Raji (cell line): Measurements from ENCODE around the gene SLX4.

ENCODE experiments used
- POLR2A ChIP-seq: IDR thresholded peaks from 2 replicates; pipeline ENCODE4 v1.6.1; 2011; ENCODE audit warnings: low read depth, low read length, control low read depth; ENCODE audit not compliant: insufficient read depth

SLX4 gene, protein sequence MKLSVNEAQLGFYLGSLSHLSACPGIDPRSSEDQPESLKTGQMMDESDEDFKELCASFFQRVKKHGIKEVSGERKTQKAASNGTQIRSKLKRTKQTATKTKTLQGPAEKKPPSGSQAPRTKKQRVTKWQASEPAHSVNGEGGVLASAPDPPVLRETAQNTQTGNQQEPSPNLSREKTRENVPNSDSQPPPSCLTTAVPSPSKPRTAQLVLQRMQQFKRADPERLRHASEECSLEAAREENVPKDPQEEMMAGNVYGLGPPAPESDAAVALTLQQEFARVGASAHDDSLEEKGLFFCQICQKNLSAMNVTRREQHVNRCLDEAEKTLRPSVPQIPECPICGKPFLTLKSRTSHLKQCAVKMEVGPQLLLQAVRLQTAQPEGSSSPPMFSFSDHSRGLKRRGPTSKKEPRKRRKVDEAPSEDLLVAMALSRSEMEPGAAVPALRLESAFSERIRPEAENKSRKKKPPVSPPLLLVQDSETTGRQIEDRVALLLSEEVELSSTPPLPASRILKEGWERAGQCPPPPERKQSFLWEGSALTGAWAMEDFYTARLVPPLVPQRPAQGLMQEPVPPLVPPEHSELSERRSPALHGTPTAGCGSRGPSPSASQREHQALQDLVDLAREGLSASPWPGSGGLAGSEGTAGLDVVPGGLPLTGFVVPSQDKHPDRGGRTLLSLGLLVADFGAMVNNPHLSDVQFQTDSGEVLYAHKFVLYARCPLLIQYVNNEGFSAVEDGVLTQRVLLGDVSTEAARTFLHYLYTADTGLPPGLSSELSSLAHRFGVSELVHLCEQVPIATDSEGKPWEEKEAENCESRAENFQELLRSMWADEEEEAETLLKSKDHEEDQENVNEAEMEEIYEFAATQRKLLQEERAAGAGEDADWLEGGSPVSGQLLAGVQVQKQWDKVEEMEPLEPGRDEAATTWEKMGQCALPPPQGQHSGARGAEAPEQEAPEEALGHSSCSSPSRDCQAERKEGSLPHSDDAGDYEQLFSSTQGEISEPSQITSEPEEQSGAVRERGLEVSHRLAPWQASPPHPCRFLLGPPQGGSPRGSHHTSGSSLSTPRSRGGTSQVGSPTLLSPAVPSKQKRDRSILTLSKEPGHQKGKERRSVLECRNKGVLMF (N-terminal part only)

DNA sequence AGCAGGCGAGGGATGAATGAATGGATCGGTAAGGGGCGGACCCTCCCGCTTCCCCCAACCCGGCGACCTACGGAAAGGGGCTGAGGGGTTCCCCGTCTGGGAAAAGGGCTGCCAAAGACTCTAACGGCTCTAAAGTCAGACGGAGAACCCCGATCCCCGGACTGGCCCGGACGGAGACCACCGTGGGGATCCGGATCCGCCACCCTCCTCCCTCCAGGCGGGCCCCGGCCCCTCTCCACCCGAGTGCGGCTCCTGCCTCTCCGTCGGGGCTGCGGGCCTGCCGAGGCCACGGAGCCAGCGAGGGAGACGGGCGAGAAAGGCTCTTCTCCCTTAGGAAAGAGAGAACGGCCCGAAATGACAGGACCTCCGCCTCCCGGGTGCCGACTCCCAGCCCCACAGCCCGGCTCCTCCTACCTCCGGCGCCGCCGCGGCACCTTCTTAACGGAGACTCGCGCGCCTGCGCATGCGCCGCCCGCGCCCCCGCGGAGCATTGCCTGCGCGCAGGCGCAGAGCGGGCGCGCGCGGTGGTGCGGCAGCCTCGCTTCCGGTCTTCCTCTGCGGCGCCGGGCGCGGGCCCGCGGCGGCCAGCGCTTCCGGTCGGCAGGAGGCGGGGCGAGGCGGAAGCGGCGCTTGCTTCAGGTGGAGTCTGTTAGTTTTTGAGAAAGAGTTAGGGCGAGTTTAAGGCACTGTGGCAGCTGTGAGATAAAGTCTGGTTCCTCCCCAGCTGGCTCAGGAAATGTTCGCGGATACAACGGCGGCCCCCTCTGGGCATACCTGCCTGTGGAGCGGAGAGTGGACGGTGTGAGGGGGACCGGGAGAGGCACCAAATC, at the start of gene SLX4:
SLX4 (minus strand) TSS at position 461 of the 830 bp plus-strand sequence. CDS start 2,642 bp downstream, outside the sequence.
- peak; percentile 70 for TF ChIP-seq POLR2A

DNA sequence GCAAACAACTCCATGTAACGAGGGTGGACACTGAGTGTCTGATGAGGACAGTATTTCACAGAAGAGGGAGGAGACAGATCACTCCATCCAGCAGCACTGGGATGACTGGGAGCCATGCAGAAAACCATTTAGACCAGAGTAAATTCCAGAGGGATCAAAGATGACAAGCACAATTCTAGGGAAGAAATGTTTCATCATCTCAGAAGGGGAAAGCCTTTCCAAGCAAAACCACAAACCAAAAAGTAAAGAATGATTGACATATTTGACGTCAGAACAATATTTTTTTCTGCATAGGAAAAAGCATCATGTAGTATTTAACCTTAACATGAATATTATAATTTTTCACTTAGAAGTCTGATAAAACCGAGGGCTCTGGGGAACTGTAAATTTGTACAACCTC, 47.8 kb upstream of the SLX4 start:
- no peak for TF ChIP-seq POLR2A

DNA sequence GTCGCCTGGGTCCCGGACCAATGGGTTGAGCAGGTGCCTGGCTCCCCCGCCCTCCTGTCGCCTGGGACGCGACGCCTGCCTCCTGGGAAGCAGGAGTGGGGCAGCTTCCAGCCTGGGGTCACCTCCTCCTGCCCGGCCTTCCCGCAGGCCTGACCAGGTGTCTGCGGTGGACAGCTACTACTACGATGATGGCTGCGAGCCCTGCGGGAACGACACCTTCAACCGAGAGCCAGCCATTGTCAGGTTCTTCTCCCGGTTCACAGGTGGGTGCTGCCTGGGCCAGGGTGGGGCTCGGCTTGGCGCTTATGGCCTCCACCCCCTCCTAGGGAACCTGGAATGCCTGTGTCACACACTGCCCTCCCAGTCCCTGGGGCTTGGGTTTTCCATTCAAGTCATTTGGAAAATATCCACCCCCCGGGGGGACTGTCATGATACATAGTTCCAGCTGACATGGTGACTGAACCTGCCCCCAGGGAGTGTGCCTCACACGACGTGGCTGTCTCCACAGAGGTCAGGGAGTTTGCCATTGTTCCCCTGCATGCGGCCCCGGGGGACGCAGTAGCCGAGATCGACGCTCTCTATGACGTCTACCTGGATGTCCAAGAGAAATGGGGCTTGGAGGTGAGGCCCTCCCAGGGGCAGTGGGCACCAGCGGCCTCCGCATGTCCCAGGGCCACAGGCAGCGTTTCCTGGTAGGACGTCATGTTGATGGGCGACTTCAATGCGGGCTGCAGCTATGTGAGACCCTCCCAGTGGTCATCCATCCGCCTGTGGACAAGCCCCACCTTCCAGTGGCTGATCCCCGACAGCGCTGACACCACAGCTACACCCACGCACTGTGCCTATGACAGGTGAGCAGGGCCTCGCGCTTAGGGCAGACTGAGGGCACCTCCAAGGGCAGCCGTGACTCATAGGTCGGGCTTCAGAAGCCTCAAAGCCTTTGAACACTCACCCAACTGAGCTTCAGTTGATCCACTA, 45.4 kb upstream of the SLX4 start:
- no peak for TF ChIP-seq POLR2A

DNA sequence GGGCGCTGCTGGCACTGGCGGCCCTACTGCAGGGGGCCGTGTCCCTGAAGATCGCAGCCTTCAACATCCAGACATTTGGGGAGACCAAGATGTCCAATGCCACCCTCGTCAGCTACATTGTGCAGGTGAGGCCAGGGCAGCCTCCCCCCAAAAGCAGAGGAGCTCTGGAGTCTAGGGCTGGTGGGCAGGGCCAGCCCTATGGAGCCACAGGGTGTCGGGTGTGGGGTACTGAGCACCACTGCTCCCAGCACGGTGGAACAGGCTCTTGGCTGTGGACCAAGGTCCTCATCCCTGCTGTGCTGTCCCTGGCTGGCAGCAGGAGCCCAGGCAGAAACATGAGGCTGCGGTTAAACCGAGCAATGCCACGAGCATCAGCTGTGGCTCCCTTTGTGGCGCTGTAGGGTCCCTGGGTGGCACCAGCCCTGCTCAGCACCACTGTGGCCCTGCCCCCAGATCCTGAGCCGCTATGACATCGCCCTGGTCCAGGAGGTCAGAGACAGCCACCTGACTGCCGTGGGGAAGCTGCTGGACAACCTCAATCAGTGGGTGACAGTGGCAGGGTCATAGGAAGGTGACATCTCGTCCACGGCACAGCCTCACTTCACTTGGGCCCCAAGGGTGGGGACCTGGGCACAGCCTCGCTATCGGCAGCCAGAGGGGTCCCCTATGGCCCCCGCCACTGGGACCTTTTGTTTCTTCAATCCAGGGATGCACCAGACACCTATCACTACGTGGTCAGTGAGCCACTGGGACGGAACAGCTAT, 44.2 kb upstream of the SLX4 start:
- no peak for TF ChIP-seq POLR2A

DNA sequence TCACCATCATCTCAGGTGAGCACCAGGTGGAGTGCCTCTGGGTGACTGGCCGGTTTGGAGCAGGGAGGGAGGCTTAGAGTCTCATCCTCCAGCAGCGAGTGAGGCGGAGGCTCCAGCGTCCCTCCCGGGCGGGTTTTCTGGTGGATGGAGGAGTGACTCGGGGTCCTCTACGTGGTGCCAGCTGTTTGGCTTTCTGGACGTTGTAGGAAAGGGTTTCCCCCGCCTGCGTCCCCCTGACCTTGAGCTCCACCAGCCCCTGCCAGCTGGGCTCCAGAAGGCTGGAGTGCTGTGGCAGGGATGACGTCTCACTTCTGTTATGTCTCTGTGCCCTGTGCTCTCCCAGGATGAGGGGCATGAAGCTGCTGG, 43.6 kb upstream of the SLX4 start:
- TF ChIP-seq POLR2A = no peak

DNA sequence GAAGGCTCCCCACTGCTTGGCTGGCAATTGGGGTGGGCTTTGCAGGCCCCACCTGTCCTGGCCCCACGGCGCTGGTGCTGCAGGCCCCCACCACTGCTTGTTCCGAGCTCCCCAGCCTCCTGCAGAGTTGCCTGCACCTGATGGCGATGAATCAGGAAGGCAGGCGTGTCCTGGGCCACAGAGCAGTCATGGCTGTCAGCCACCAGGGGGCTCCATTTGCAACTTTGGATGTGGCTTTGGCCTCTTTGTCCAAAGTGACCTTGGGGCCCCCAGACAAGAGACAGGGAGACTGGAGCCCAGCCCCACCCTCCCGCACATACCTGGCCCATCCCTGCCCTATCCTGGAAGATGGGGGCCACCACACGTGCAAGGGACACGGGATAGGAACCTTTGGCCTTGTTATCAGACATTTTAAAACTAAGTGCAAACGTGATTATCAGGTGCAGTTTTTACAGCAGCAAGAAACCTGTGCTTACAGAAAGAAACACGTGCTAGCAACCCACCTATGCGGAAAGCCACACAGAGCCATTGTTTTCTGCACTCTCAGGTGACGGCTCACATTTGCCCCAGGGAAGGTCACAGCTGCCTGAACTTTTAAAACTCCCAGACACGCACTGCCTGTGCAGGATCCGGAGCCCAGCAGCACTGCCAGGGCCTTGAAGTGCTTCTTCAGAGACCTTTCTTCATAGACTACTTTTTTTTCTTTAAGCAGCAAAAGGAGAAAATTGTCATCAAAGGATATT, 43.0 kb upstream of the SLX4 start, which contains the start of gene DNASE1:
DNASE1 (plus strand) TSS at position 443 of the 743 bp plus-strand sequence. CDS start 683 bp downstream, outside the sequence.
- TF ChIP-seq POLR2A = 0 out of 2 replicates have a peak, but pooled peaks have one; percentile 18

DNA sequence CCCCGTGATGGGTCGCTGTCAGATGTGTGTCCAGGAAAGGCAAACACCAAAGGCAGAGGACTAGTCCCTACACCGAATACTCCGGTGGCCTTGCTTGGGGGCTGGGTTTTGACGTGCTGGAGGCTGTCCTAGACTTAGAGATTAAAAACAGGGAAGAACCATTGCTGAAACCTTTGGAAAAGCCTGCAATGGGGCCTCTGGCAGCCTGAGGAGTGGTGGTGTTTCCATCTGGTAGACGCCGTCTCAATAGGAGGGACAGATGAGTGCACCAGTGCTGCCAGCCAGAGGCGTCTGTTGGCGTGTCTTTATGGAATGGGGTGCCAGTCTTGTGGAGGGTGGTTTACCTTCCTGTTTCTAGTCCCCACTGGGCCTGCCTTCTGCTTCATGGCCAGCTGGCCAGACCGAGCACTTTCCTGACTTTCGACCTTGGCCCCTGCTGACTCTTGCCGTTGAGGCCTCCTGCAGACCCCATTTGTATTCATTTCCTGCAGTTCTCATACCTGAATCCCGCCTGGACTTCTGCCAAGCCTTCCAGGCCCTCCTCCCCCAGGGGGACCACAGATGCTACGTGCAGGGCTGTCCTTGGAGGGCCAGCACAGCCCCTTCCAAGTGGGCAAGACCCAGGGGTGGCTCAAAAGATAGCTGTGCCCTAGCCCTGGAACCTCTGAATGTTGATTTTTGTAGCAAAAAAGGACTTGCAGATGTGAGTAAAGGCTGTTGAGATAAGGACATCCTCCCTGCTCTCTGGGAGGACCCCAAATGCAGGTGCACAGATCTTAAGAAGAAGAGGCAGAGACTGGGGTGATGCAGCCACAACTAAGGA, 41.2 kb upstream of the SLX4 start:
- no peak for TF ChIP-seq POLR2A

DNA sequence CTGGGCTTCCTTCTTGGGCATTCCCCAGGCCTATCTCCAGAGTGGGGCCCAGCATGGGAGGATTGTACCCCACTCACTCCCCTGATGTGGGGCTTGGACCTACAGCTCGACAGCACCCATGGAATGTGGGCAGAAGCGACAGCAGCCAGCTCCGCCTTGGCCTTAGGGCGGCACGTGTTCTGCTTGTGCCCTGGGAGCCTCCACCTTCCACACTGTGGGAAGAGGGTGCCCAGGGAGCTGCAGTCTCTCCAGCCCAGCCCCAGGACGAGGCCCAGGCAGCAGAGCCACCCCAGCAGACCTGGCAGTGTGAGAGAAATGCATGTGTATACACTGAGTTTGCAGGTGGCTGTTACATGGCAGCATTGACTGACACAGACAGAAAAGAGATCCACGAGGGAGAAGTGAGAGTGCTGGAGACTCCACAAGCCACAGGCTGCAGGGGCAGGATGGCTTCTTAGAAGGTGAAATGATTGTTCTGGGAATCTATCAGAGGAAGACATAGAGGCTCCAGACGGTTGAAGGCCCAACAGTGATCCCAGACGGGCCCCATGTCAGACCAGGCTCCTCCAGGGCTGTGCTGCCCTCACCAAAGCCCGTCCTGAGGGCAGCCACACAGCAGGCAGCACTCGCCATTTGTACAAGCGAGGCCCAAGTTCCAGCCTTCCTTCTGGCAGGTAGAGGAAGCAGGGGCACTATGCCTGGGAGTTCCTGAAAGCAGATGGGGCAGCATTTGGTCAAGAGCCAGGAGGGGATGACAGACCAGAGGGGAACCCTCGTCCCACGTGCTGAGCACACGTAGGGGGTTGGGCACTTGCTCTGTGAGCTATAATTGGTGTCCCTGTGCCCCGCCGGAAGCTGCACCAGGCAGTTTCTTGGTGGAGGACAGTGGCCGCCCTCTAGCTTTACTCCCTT, 40.3 kb upstream of the SLX4 start:
- TF ChIP-seq POLR2A = no peak

DNA sequence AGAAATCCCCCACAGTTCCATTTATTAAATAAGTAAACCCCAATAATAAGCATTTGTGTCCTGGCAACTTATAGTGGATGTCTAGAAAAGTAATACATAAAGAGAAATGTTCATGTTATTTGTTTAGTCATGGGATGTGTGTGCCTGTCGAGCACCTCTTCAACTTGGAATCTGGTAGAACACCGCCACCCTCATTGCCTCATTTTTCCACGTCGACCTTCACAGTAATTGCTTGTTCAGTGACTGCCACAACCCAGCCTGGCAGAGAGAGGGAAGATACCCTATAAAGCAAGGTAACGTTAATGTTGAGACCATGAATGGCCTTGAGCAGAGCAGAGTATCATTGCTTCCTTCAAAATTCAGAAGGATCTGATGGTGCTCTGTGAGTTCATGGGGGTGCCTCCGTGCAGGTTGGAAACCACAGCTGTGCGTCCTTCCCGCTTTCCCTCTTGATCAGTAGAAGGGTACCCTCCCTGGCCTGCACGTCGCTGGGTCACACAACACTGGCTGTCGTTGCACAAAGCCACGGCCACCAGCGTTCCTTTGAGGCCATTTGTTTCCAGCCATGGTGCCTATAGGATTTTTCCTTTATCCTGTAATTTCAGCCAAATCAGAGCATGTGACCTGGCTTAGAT, 39.3 kb upstream of the SLX4 start:
- no peak for TF ChIP-seq POLR2A
